HG03571 (cell line): ENCODE data around the gene COQ9.
A peak's percentile ranks its signal among the peaks of the same experiment; 100 is the strongest.
"Not testable (repeated sequence)": the region's sequence is repeated elsewhere in the genome, so short reads cannot be mapped to it uniquely, and the experiment has no call there.

Source experiments
- ATAC-seq: cut with Tn5 transposase; IDR thresholded peaks from one replicate; pipeline ENCODE4 v1.9.1; 2021; ENCODE audit not compliant: unreplicated experiment

Gene COQ9

GRCh38 chr16:57484515-57485005 is 37.3 kb downstream of the COQ9 start:
- no peak for ATAC-seq

- ATAC-seq = no peak
These were observed 38.0 kb downstream of the COQ9 start for GRCh38 chr16:57485091-57485915.

GRCh38 chr16:57485916-57486857 is 38.9 kb downstream of the COQ9 start, which contains the start of gene DOK4:
Gene DOK4 (minus strand): TSS chr16:57486493. CDS start chr16:57479507, 6,986 bp downstream.
- peak; percentile 80 for ATAC-seq

- no peak for ATAC-seq
These were observed 39.9 kb downstream of the COQ9 start for GRCh38 chr16:57486858-57487834.

GRCh38 chr16:57489229-57489628 is 42.0 kb downstream of the COQ9 start:
- no peak for ATAC-seq

GRCh38 chr16:57493767-57494166 is 46.5 kb downstream of the COQ9 start:
- no peak for ATAC-seq

GRCh38 chr16:57497121-57497520 is 49.8 kb downstream of the COQ9 start:
- ATAC-seq = no peak

- ATAC-seq = no peak
These were observed 50.8 kb downstream of the COQ9 start for GRCh38 chr16:57498031-57498430.

GRCh38 chr16:57499941-57500340 is 52.7 kb downstream of the COQ9 start:
- not testable (repeated sequence) for ATAC-seq

GRCh38 chr16:57500578-57501111 is 53.4 kb downstream of the COQ9 start:
- ATAC-seq = no peak

- ATAC-seq = no peak
These were observed 54.2 kb downstream of the COQ9 start for GRCh38 chr16:57501492-57501891.

GRCh38 chr16:57502048-57502775 is 54.9 kb downstream of the COQ9 start:
- ATAC-seq = no peak

- ATAC-seq = no peak
These were observed 56.1 kb downstream of the COQ9 start for GRCh38 chr16:57503366-57503765.

GRCh38 chr16:57504001-57504400 is 56.7 kb downstream of the COQ9 start:
- no peak for ATAC-seq

- no peak for ATAC-seq
These were observed 57.2 kb downstream of the COQ9 start for GRCh38 chr16:57504491-57504890.

GRCh38 chr16:57505169-57505568 is 57.9 kb downstream of the COQ9 start:
- ATAC-seq = no peak

GRCh38 chr16:57507136-57508034 is 60.1 kb downstream of the COQ9 start:
- no peak for ATAC-seq

- no peak for ATAC-seq
These were observed 60.8 kb downstream of the COQ9 start for GRCh38 chr16:57508035-57508425.
